ENCODE data around the gene PIEZO1.

Gene PIEZO1

GRCh38 chr16:88815901-88816589 lies 31.0 kb upstream of the PIEZO1 start:
- no peak for DNase-seq

- no peak for DNase-seq
These were observed 30.2 kb upstream of the PIEZO1 start for GRCh38 chr16:88815227-88815626.

DNA sequence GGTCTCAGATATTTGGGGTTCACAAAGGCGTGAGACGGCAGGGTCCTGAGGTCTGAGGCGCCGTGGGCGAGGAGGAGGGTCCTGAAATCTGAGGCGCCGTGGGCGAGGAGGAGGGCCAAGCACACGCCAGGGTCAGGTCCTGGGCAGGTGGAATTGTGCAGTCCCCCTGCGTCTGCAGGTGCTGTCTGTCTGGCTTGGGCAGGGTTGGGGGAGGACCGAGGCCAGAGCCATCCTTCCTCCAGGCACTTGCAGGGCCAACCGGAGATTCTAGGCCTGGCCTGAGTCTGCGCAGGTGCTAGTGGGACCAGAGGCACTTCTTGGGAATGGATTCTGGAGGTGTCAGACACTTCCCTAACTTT lies 29.1 kb upstream of the PIEZO1 start:
- DNase-seq = no peak

GRCh38 chr16:88813269-88814143 lies 28.5 kb upstream of the PIEZO1 start:
- DNase-seq = no peak

DNA sequence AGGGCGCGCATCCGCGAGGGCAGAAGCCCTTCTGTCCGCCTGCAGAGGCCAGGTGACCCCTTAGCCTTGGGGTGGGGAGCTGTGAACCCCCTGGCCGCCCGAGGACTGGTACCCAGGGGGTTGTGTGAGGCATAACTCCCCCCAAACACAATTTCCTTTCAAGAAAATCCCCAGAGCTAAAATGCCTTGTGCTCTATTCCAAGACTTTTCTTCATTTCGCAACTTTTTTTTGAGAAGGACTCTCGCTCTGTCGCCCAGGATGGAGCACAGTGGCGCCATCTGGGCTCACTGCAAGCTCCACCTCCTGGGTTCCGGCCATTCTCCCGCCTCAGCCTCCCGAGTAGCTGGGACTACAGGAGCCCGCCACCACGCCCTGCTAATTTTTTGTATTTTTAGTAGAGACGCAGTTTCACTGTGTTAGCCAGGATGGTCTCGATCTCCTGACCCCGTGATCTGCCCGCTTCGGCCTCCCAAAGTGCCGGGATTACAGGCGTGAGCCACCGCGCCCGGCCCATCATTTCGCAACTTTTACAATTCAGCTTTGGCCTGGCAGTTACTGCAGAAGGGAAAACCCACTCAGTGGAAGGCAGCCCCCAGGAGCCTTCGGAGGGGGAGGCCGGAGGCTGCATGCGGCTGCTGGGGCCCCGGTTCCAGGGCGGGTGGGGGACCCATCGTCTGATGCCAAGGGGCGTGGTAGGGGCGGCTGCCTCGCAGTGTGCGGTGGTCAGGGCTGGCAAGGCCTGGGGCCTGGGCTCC lies 27.7 kb upstream of the PIEZO1 start:
- no peak for DNase-seq

DNA sequence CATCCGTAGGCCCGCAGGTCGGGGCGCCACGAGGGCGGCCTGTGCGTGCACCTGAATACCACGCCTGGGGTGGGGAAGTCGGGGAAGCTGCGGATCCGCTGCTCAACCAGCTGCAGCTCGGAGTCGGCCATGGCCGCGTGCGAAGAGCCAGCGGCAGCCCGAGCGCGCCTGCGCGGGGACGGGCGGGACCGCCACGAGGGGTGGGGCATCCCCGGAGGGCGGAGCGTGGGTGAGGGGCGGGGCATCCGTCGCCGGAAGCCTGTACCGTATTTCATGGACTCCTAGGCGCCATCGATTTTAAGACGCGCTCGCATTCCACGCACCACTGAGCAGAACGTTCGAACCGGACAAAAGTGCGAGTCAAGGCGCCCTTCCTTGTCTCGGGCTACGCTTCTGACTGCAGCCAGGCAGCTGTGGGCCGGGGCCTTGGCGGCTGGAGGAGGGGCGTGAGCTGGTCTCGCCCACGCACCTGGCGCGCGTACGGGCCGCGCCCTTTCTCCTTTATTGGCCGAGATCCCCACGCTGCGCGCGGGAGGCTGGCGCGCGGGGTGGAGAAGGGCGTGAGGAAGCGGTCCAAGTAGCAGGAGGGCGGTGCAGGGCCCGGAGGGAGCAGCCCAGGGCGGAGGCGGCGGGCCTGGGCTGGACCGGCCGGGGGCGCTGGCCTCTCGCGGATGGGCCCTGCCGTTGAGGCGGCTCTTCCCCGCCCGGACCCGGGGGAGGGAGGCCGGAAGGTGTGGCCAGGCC lies 26.9 kb upstream of the PIEZO1 start, which contains the start of gene APRT:
TSS of gene APRT (minus strand) at position 160 of the 744 bp plus-strand sequence. CDS start at position 131, 29 bp downstream.
- DNase-seq = peak; percentile 69

GRCh38 chr16:88810912-88811768 lies 26.1 kb upstream of the PIEZO1 start:
- DNase-seq = peak; percentile 82

GRCh38 chr16:88810166-88810911 lies 25.3 kb upstream of the PIEZO1 start:
- no peak for DNase-seq

DNA sequence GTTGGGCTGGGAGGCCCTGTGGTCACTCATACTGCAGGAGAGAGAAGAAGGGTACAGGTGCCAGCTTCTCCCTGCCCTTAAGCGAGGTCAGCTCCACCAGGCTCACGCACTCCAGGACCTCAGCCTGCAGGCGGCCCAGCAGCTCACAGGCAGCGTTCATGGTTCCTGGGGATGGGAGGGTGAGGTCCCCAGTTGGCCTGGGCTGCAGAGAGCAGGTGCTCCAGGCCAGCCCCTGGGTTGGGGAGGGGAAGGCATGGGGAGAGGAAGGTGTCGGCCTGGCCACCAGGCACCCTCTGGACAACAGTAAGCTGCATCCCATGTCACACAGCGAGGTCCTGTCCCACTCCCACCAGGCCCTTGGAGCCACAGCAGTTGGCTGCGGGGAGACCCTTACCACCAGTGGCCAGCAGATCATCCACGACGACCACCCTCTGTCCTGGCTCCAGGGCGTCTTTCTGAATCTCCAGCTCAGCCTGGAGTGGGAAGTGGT lies 24.7 kb upstream of the PIEZO1 start:
- DNase-seq = no peak

- DNase-seq = no peak
These were observed 24.2 kb upstream of the PIEZO1 start for GRCh38 chr16:88809068-88809675.

DNA sequence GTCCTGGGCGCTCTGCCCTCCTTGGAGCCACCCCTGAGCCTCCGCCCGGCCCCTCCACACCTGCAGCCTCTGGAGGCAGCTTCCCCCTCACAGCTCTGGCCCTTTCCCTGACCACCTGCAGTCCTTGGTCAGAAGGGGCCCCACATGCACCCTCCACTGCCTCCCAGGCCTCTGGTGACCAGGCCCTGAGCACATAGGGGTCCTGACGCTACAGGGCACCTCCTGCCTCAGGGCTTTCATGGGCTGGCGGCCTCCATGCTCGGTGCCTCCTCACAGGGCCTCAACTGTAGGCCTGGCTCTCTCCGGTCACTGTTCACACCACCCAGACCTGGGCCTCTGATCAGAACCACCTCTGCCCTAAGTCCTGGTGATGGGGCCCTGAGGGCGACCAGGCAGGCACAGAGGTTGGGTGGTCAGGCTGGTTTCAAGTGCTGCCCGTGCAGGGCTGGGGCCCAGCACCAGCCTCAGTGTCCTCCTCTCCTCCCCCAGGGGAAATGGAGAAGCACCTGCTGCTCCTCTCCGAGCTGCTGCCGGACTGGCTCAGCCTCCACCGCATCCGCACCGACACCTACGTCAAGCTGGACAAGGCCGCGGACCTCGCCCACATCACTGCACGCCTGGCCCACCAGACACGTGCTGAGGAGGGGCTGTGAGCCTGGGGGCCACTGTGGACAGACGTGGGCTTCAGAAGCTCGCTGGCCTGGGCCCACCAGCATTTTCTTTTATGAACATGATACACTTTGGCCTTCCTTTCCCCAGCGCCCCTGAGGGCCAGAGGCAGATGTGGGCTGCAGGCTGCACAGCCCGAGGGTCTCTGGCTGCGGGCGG lies 22.8 kb upstream of the PIEZO1 start:
- DNase-seq = no peak

DNA sequence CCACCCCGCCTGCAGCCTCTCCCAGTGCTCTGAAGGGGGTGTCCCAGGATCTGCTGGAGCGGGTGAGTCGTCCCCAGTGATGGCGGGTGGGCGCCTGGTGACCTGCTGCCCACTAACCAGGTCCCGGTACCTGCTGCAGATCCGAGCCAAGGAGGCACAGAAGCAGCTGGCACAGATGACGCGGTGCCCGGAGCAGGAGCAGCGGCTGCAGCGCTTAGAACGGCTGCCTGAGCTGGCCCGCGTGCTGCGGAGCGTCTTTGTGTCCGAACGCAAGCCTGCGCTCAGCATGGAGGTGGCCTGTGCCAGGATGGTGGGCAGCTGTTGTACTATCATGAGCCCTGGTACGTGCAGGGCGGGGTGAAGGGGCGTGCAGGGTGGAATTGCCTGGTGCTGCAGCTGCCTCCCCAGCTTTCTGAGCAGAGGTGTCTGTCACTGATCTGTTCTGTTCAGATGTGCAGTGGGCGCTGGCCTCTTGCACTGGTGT lies 22.2 kb upstream of the PIEZO1 start:
- DNase-seq = no peak

GRCh38 chr16:88806491-88807111 lies 21.6 kb upstream of the PIEZO1 start:
- DNase-seq = no peak

- DNase-seq = no peak
These were observed 20.9 kb upstream of the PIEZO1 start for GRCh38 chr16:88805887-88806393.

- DNase-seq = no peak
These were observed 20.3 kb upstream of the PIEZO1 start for GRCh38 chr16:88805340-88805715.

- no peak for DNase-seq
These were observed 19.7 kb upstream of the PIEZO1 start for GRCh38 chr16:88804552-88805339.

DNA sequence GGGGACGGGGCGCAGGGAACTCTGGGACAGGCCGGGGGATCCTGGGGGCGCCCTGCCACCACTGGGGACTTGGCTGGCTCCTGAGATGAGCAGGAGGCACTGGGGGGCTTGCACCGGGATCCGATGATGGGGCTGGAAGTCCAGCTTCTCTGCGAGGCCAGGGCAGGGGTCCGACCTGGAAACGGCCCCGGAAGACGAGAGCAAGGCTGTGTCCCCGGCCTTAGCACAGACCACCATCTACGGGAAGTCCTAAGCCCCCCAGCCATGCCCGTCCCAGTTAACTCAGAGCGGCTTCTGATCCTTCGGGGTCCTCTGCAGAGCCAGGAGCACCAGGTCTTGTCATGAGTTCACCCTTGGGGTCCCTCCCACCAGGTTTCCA lies 19.1 kb upstream of the PIEZO1 start:
- DNase-seq = no peak

All from KG1 (cell line).